Colon (tissue), 2 donors: Measurements from ENCODE around the gene ELOVL5.

Experiments used
- FAIRE-seq: peaks from 2 replicates; lab custom pipeline; 2012; peaks lifted over from hg19 to GRCh38; lab: Jason Lieb, UNC
- donor health status: control.
- donor health status: control.

ELOVL5 gene

GRCh38 chr6:53302678-53303360 is 45.9 kb downstream of the ELOVL5 start:
- FAIRE-seq: no peak

- FAIRE-seq: no peak
Measured at GRCh38 chr6:53301801-53302537, 46.8 kb downstream of the ELOVL5 start.

GRCh38 chr6:53300656-53301551 is 47.8 kb downstream of the ELOVL5 start:
- FAIRE-seq: no peak

- no peak for FAIRE-seq
Measured at GRCh38 chr6:53299331-53300005, 49.3 kb downstream of the ELOVL5 start.

GRCh38 chr6:53297004-53297403 is 51.7 kb downstream of the ELOVL5 start:
- no peak for FAIRE-seq

GRCh38 chr6:53295176-53295575 is 53.6 kb downstream of the ELOVL5 start:
- no peak for FAIRE-seq

- no peak for FAIRE-seq
Measured at GRCh38 chr6:53294611-53295010, 54.1 kb downstream of the ELOVL5 start.

GRCh38 chr6:53294095-53294494 is 54.7 kb downstream of the ELOVL5 start:
- no peak for FAIRE-seq

GRCh38 chr6:53293691-53294090 is 55.1 kb downstream of the ELOVL5 start:
- FAIRE-seq: no peak

GRCh38 chr6:53290537-53291510 is 57.9 kb downstream of the ELOVL5 start:
- no peak for FAIRE-seq

- FAIRE-seq: no peak
Measured at GRCh38 chr6:53287336-53288225, 61.2 kb downstream of the ELOVL5 start.

- FAIRE-seq: no peak
Measured at GRCh38 chr6:53284901-53285300, 63.8 kb downstream of the ELOVL5 start.

GRCh38 chr6:53282741-53283140 is 66.0 kb downstream of the ELOVL5 start:
- FAIRE-seq: no peak

- no peak for FAIRE-seq
Measured at GRCh38 chr6:53282234-53282633, 66.5 kb downstream of the ELOVL5 start.

GRCh38 chr6:53281518-53282215 is 67.1 kb downstream of the ELOVL5 start:
- FAIRE-seq: no peak

- FAIRE-seq: no peak
Measured at GRCh38 chr6:53280207-53280606, 68.5 kb downstream of the ELOVL5 start.

- FAIRE-seq: no peak
Measured at GRCh38 chr6:53279293-53279692, 69.5 kb downstream of the ELOVL5 start.

GRCh38 chr6:53273370-53273769 is 75.4 kb downstream of the ELOVL5 start:
- FAIRE-seq: no peak

GRCh38 chr6:53269827-53270226 is 78.9 kb downstream of the ELOVL5 start:
- FAIRE-seq: no peak
